Stimulated activated effector memory CD8-positive, alpha-beta T cell treated with anti-CD3 and anti-CD28 coated beads, Interleukin-12 subunit alpha, Interleukin-12 subunit beta, amount 100 ng/mL, for 72 hours (primary cell): ENCODE measurements around the gene SYNPO2.

Experiments
- ATAC-seq: fragments of 150-1000 bp; cut with Tn5 transposase; 2 replicates; pipeline ENCODE4 v1.10.0; 2021
- DNase-seq, 2 donors: peaks; one replicate each; pipeline ENCODE4 v3.0.0; 2021 to 2022; ENCODE audit warnings: low spot score in 2 of 2
- H3K27ac Mint-ChIP-seq: one replicate; pipeline ENCODE4 v1.8.0; 2022; ENCODE audit warnings: mild to moderate bottlenecking, mixed read lengths
- H3K36me3 Mint-ChIP-seq: one replicate; pipeline ENCODE4 v1.8.0; 2022; ENCODE audit warnings: mild to moderate bottlenecking, mixed read lengths
- H3K4me1 Mint-ChIP-seq: one replicate; pipeline ENCODE4 v1.8.0; 2022; ENCODE audit warnings: mixed read lengths
- H3K4me3 Mint-ChIP-seq: one replicate; pipeline ENCODE4 v1.8.0; 2022; ENCODE audit warnings: mild to moderate bottlenecking, mixed read lengths
- H3K9me3 Mint-ChIP-seq: one replicate; pipeline ENCODE4 v1.8.0; 2022; ENCODE audit warnings: mixed read lengths

Gene SYNPO2

DNA sequence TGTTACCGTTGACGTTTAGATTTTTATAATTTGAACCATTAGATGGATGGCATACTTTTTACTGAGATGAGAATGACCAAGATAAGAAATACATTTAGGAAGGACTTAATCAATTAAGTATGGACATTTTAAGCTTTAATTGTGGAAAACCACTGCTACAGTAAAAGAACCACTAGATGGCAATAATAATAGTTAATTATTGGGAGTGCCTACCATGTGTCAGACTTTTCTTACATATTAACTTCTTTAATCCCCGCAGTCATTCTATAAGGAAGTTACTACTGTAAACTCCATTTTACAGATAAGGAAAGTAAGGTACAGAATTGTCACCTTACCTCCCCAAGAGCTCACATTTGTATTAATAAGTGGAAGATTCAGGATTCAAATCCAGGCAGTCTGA lies 198.5 kb downstream of the SYNPO2 start:
- no peaks in the 10 kb centered on the region for H3K4me1 Mint-ChIP-seq

DNA sequence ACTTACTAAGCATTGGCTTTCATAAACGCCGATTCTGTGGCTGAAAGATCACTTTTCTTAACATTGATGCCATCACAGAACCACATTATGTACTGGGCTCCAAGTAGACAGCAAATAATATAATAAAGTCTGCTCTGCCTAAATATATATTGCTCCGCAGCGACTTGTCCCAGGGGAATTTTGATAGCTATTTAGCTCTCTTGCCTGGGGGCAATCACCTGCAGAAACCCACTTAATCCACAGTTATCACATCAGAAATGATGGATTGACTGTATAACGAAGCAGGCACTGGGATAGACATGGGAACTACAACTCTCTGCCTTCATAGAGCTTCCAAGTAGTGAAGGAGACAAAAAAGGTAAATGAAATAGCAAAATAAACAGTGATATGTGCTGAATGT lies 199.0 kb downstream of the SYNPO2 start:
- ATAC-seq (no peak), DNase-seq (no peak)
- H3K27ac Mint-ChIP-seq, result no peak overlapping the region
- no peaks in the 10 kb centered on the region for H3K9me3 Mint-ChIP-seq
- H3K4me1 Mint-ChIP-seq, result no peaks in the 10 kb centered on the region
- H3K36me3 Mint-ChIP-seq, result no peaks in the 10 kb centered on the region
- H3K4me3 Mint-ChIP-seq, result no peak overlapping the region

More for the DNA sequence above, 198.5 kb downstream of the SYNPO2 start:
- DNase-seq, result no peak
- no peak overlapping the region for H3K4me3 Mint-ChIP-seq
- no peaks in the 10 kb centered on the region for H3K36me3 Mint-ChIP-seq
- no peaks in the 10 kb centered on the region for H3K9me3 Mint-ChIP-seq
- no peak for ATAC-seq
- no peak overlapping the region for H3K27ac Mint-ChIP-seq

DNA sequence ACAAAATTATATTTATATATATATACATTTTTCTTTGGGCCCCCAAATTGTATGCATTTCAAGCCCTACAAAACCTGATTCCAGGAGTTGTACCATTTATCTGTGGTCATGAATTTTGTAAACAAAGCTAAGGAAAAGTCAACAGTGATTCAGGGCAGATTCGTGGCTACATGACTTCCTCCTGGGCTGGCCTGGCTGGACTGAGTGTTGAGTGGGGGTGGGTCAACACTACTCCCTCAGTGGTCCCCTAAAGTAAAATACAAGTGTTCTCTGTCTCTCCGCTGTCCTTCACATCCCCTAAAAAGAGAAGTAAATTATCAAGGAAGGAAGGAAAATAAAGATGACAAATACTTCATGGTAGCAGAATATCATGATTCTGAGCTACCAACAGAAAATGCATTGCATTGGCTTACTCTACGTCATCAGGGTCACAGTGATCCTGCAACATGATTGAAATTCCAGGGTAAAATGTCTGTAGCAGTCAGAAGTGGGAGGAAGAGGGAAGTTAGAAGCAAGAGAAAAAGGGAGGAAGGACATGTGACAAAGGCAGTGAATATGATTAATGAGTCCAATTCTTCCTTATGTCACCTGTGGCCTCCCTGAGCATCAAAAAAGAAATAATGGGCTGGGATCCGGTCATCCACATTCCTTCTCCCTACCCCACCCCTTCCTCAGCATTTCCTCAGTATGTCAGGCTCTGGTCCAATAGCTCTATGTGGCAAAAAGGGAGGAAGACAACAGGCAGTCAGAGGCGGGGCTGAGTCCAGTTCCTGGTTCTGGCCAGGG lies 204.6 kb downstream of the SYNPO2 start:
- H3K4me1 Mint-ChIP-seq, result peaks cover 8% of the 10 kb centered on the region
- H3K4me3 Mint-ChIP-seq, result no peak overlapping the region
- no peaks in the 10 kb centered on the region for H3K9me3 Mint-ChIP-seq
- no peak overlapping the region for H3K27ac Mint-ChIP-seq
- ATAC-seq (no peak), DNase-seq (no peak)
- no peaks in the 10 kb centered on the region for H3K36me3 Mint-ChIP-seq

DNA sequence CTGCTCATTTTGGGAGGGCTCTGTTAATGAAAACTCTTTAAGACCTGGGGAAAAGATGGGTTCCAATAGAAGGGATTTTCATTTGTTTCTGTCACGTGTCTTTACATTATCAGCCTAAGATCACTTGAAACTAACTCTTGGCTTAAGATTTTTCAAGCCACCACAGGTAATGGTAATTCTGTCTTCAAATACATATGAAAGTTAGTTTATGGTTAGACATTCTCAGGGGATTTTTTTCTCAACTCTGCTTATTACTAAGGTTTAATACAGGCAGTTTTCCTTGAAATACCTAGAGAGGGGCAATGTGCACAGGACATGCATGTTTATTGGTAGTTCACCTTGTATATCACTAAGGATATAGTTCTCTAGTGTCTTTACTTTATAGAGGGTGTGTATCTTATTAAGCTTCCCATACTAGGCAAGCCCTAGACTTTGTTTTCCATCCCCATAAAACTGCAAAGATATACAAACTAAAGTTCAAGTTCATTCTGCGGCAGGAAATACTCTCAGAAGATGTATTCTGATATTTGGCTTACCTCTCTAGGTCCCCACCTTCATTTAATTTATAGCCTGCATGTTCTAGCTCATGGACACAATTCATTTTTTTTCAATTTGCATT lies 208.7 kb downstream of the SYNPO2 start:
- DNase-seq (no peak), ATAC-seq (no peak)
- H3K4me3 Mint-ChIP-seq, result no peak overlapping the region
- no peak overlapping the region for H3K27ac Mint-ChIP-seq
- no peaks in the 10 kb centered on the region for H3K9me3 Mint-ChIP-seq
- H3K4me1 Mint-ChIP-seq, result peaks cover 8% of the 10 kb centered on the region
- no peaks in the 10 kb centered on the region for H3K36me3 Mint-ChIP-seq

DNA sequence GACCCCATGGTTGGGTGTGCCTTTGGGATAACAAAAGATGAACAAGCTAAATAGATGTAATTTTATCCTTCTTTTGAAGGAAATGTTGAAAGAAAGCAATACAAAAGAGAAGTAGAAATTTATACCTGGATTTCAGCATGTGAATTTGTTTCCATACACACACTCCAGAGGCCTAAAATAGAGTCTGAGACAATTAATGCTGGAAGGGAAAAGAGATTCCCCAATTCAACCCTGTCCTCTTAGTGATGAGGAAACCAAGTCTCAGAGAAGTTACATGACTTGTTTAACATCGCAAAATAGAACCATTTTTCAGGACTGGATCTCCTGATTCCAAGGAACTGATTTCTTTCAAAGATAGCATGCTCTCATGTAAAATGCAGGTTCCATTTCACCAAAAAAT lies 209.7 kb downstream of the SYNPO2 start:
- H3K9me3 Mint-ChIP-seq, result no peaks in the 10 kb centered on the region
- H3K4me3 Mint-ChIP-seq, result no peak overlapping the region
- no peak for DNase-seq
- H3K4me1 Mint-ChIP-seq, result peaks cover 8% of the 10 kb centered on the region
- no peaks in the 10 kb centered on the region for H3K36me3 Mint-ChIP-seq
- ATAC-seq, result no peak
- H3K27ac Mint-ChIP-seq, result no peak overlapping the region

DNA sequence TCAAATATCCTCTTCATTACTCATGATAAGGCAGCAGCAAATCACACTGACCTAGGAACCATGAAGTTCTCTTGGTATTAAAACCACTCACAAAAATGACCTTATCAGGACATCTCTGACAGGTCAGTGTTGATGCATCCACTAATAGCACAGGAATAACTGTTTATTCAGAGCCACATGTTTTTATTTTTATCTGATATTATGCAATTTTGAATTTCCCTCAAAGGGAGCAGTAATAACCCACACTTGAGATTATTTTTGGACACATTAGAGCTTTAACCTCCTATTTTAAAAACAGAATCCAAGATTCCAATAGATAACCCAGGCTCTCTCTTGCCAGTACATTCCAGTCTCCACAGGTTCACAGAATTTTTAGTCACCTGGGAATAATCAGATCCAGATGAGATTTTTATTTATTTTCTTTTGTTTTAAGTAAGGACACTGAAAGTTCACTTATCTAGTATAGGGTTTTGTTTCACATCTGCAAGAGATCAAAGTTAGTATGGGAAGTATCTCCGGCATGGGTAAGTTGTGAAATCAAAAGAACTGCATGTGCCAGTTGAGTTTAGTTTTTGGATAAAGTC lies 210.7 kb downstream of the SYNPO2 start:
- no peaks in the 10 kb centered on the region for H3K36me3 Mint-ChIP-seq
- H3K4me3 Mint-ChIP-seq, result no peak overlapping the region
- H3K27ac Mint-ChIP-seq, result no peak overlapping the region
- peaks cover 8% of the 10 kb centered on the region for H3K4me1 Mint-ChIP-seq
- no peak for DNase-seq
- H3K9me3 Mint-ChIP-seq, result no peaks in the 10 kb centered on the region
- no peak for ATAC-seq

DNA sequence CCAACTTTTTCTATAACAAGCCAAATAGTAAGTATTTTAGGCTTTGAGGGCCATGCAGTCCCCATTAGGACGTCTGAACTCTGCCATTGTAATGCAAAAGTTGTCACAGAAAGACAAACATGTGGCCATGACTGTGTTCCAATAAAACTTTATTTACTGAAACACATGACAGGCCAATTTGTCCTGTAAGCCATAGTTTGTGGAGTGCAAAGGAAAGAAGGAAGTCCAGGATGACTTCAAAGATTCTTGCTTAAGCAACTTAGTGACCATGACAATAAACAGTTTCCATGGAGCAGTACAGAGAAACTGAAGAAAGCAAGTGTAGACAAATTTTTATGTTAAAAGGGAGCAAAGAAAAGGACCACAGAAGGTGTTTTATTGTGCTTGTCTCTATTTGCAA lies 212.0 kb downstream of the SYNPO2 start:
- Mint-ChIP-seq H3K36me3 (no peaks in the 10 kb centered on the region), H3K4me3 (no peak overlapping the region), H3K27ac (no peak overlapping the region), H3K9me3 (no peaks in the 10 kb centered on the region), H3K4me1 (peaks cover 8% of the 10 kb centered on the region)
- DNase-seq (no peak), ATAC-seq (no peak)

DNA sequence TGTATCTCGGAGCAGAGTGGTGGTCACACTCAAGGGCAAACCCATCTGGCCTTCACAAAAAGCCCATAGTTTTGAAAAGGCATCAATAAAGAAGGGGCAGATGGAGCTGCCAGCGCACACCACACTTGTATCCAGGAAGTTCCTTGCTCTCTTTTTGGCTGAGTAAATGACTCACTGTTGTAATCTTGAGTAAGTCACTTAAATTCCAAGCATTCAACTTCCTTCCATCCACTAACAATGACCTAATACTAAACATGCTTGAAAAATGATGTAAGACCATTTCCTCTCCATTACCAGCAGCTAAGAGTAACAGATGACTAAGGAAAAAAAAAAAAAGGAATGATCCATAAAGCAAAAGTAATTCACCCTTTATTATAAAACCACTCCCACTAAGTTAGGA lies 214.6 kb downstream of the SYNPO2 start:
- no peak overlapping the region for H3K27ac Mint-ChIP-seq
- no peaks in the 10 kb centered on the region for H3K36me3 Mint-ChIP-seq
- no peak for ATAC-seq
- no peak for DNase-seq
- no peaks in the 10 kb centered on the region for H3K4me1 Mint-ChIP-seq
- no peak overlapping the region for H3K4me3 Mint-ChIP-seq
- no peaks in the 10 kb centered on the region for H3K9me3 Mint-ChIP-seq

DNA sequence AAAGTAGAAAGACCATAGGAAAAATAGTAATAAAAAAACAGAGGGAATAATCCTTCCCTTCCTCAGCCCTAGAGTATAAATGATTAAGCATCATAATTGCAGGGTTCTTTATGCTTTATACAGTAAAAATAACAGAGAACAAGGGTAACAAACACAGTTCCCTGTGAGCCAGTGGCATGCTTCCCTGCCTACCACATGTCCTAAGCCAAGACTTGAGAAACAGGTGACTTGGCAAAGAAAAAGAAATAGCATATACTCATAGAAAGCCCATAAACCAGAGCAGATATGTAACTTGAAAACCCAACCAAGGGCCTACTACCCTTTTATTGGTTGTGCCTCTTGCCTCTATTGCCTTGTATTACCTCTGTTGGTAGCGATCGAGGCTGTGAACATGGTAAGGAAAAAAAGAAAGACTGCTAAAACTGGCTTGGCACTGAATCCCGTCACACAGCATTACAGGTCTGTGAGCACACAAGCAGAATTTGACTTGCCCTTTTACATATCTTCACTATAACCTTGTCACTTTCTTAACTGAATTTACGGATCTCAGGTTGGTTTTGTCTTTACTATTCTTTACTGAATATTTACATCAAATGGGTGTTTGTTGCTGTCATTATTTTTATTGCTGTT lies 216.1 kb downstream of the SYNPO2 start:
- no peak overlapping the region for H3K4me3 Mint-ChIP-seq
- no peak for ATAC-seq
- DNase-seq, result no peak
- H3K27ac Mint-ChIP-seq, result no peak overlapping the region
- no peaks in the 10 kb centered on the region for H3K36me3 Mint-ChIP-seq
- H3K4me1 Mint-ChIP-seq, result no peaks in the 10 kb centered on the region
- no peaks in the 10 kb centered on the region for H3K9me3 Mint-ChIP-seq

DNA sequence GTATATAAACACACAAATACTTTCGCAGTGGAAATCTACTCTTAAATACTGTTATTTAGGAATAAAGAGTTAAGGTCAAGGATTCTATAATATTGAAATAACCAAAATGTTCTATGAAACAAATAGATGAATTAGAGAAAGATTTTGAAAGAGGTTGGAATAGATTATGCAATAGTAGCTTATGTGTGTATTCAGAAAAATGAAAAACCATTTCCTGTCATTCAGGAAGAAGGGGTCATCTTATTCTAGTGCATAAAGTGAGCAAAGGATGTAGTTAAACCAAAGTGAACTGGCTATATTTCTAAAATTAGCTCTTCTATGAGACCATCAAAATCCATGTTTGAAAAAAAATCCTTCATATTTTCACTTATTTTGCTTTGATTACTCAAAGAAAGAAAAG lies 217.0 kb downstream of the SYNPO2 start:
- Mint-ChIP-seq H3K9me3 (no peaks in the 10 kb centered on the region), H3K4me1 (no peaks in the 10 kb centered on the region), H3K4me3 (no peak overlapping the region), H3K27ac (no peak overlapping the region), H3K36me3 (no peaks in the 10 kb centered on the region)
- DNase-seq, result no peak
- ATAC-seq, result no peak

DNA sequence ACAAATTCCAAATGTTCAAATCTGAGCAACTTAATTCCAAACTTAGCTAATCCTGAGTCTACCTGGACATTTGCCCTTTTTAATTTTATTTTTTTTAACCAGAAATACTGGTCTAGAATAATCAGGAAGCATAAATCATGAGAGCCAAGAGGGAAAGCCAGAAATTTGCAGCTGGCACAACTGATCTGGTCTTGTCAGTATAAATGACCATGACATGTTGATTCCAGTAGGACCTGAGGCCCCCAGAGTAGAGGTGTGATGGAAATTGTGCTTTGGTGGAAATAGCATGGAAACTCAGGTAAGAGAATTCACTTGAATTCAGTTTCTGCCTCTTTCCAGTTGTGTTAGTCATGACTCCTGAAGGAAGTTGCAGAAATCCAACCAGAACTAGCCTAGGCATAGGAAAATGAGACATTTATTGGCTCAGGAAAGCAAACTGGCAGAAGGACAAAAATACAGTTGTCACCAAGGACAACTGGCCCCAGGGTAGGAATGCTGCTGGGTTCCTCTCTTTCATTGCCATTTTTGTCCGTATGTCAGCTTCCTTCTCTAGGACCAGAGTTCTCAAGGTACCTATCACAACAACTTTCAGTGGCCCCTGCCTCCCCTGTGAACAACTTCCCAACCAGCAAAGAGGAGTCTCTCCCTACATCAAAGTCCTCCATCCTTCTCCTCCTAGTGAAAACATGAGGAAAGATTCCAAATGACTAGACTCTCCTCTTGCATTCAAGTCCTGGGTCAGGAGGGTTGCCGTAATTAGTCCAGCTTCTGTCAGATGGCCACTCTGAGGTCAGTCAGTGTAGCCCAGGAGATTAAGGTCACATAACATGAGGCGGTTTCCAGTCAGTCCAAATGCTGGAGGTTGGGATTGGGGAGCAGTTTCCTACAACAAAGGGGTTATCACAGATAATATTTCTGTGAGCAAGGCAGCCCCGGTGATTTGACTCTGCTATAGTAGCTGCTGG lies 217.7 kb downstream of the SYNPO2 start:
- Mint-ChIP-seq H3K4me1 (no peaks in the 10 kb centered on the region), H3K27ac (no peak overlapping the region), H3K36me3 (no peaks in the 10 kb centered on the region), H3K4me3 (no peak overlapping the region), H3K9me3 (no peaks in the 10 kb centered on the region)
- DNase-seq (no peak), ATAC-seq (no peak)

DNA sequence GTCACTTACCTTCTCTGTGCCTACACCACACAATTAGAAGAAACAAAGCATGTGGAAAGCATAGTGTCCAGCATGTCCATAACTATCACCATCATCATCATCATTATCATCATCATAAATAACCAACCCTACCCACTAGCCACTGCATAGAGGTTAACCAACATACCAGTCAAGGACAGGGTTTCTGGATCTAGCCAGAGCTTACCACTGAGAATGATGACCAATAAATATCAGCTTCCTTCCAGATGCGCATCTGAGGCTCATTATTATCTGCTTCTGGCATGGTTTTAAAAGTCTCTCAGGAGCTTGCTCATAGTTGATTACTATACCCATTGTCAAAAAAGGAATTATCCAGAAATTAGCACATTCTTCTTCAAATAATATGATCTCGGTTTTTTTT lies 221.5 kb downstream of the SYNPO2 start:
- Mint-ChIP-seq H3K4me3 (no peak overlapping the region), H3K9me3 (no peaks in the 10 kb centered on the region), H3K27ac (no peak overlapping the region), H3K4me1 (no peaks in the 10 kb centered on the region), H3K36me3 (no peaks in the 10 kb centered on the region)
- no peak for DNase-seq
- ATAC-seq, result no peak
